Psoas muscle (tissue), 8 donors: Measurements from ENCODE around the gene ATXN3L. TPM values are rescaled to one million over a fixed set of nuclear protein-coding genes. Genes with fewer than 3 reads are reported as not detected.
A peak's percentile ranks its signal among the peaks of the same experiment; 100 is the strongest.

Experiments used
- ATAC-seq, 4 donors: fragments of 200-7000 bp; cut with Tn5 transposase; one replicate each; pipeline ENCODE4 v1.9.1; 2020; ENCODE audit warnings: moderate library complexity in 3 of 4, mild to moderate bottlenecking in 2 of 4
- DNase-seq, 2 donors: peaks; one replicate each; pipeline ENCODE4 v3.0.0-alpha.2; 2020
- H3K27ac ChIP-seq: fragments of 200-600 bp; one replicate; pipeline ENCODE4 v1.8.0; 2022
- H3K27me3 ChIP-seq, 3 donors: fragments of 200-600 bp in 1 of 3; one replicate each; pipeline versions ENCODE4 v1.6.1 to v1.8.0; 2013 to 2022; ENCODE audit warnings: low read length in 2 of 3, mild to moderate bottlenecking in 2 of 3, moderate library complexity in 1 of 3; ENCODE audit not compliant: insufficient read depth in 3 of 3
- H3K36me3 ChIP-seq, 2 donors: fragments of 200-600 bp in 1 of 2; one replicate each; pipeline versions ENCODE4 v1.6.1 to v1.8.0; 2013 to 2022; ENCODE audit warnings: low read depth in 1 of 2, mild to moderate bottlenecking in 1 of 2, moderate library complexity in 1 of 2; ENCODE audit not compliant: insufficient read depth in 1 of 2
- H3K4me1 ChIP-seq: fragments of 200-600 bp; one replicate; pipeline ENCODE4 v1.8.0; 2022
- H3K4me3 ChIP-seq: fragments of 200-600 bp; one replicate; pipeline ENCODE4 v1.8.0; 2022; ENCODE audit warnings: mild to moderate bottlenecking
- H3K9me3 ChIP-seq: fragments of 200-600 bp; one replicate; pipeline ENCODE4 v1.8.0; 2022
- CTCF ChIP-seq: fragments of 200-600 bp; IDR thresholded peaks from one replicate; pipeline ENCODE4 v1.8.0; 2022; ENCODE audit warnings: antibody characterized with exemption
- WGBS, 3 donors: extraction: QIAGEN DNeasy Blood & Tissue Kit; methylation state at CpG; one replicate each; pipeline versions ENCODE4 v1.1.6 to v1.1.7; 2013; 5-methylcytosine and 5-hydroxymethylcytosine counted together
- intact Hi-C, 2 donors: fragments of 100-400 bp; cut with DNase I; formaldehyde crosslinking; loops; one replicate each; pipeline versions ENCODE4 v1.11.0 to v1.14.2; 2022
- polyA plus RNA-seq, 3 donors: library from polyadenylated mRNA; stranded (reverse); fragments of 200-250 nt; gene quantifications; one replicate each; pipeline ENCODE4 v1.2.3, GENCODE V29; 2013
- total RNA-seq, 4 donors: library from RNA; stranded (reverse); fragmentation: NEBNext Ultra II Directional in 2 of 4; extraction: Animal tissue kit (Norgen Biotek cat#: 25700) in 2 of 4; gene quantifications; one replicate each; pipeline versions ENCODE4 v1.2.1 to v1.2.4, GENCODE V29; 2021 to 2023
- donor health status: healthy with polysubstance abuse.
- donor health status: DM: no; HTN: no; CAD: no; lungs with moderate emphysema.
- donor health status: Bipolar disorder and iron deficiency.
- donor health status: healthy.
- donor health status: DM: yes; HTN: yes; CAD: no.
- donor health status: DM: no; HTN: no; CAD: no.
- donor health status: DM: no; HTN: no; CAD: no.
- donor health status: DM: yes; HTN: yes; CAD: no.

The ATXN3L gene
- total and polyA plus RNA-seq, 7 donors = not detected

GRCh38 chrX:13365161-13365560, 45.3 kb upstream of the ATXN3L start:
- no peaks in the 10 kb centered on the region for H3K36me3 ChIP-seq
- no peaks in the 10 kb centered on the region for H3K9me3 ChIP-seq
- intact Hi-C loops = no loop called here
- TF ChIP-seq CTCF = no peak
- H3K4me1 ChIP-seq = no peaks in the 10 kb centered on the region
- 82 to 99% (median 97%) methylated on average over 5 of the region's 5 CpGs for WGBS, 3 donors
- no peak for ATAC-seq
- no peak overlapping the region for H3K27ac ChIP-seq
- no peak overlapping the region for H3K4me3 ChIP-seq
- DNase-seq = no peak
- H3K27me3 ChIP-seq = no peaks in the 10 kb centered on the region

GRCh38 chrX:13364230-13364857, 44.5 kb upstream of the ATXN3L start:
- H3K9me3 ChIP-seq = no peaks in the 10 kb centered on the region
- intact Hi-C loops = no loop called here

GRCh38 chrX:13360146-13360545, 40.3 kb upstream of the ATXN3L start:
- no peaks in the 10 kb centered on the region for H3K27me3 ChIP-seq
- no peaks in the 10 kb centered on the region for H3K9me3 ChIP-seq
- H3K4me3 ChIP-seq = no peak overlapping the region
- no peak for TF ChIP-seq CTCF
- ATAC-seq (peak; percentile 68 to 99 (median 92)), DNase-seq (peak in 1 of 2 donors; percentile 47)
- no peaks in the 10 kb centered on the region for H3K4me1 ChIP-seq
- 14 to 21% (median 17%) methylated on average over 1 of the region's 1 CpG for whole genome bisulfite sequencing, 3 donors
- intact Hi-C loops = no loop called here
- no peaks in the 10 kb centered on the region for H3K36me3 ChIP-seq
- H3K27ac ChIP-seq = no peak overlapping the region

More at GRCh38 chrX:13364230-13364857, 44.5 kb upstream of the ATXN3L start:
- Histone ChIP-seq H3K27me3 (no peaks in the 10 kb centered on the region), H3K4me3 (no peak overlapping the region), H3K36me3 (no peaks in the 10 kb centered on the region), H3K27ac (no peak overlapping the region), H3K4me1 (no peaks in the 10 kb centered on the region)
- TF ChIP-seq CTCF = no peak
- ATAC-seq (no peak), DNase-seq (no peak)
- WGBS, 3 donors = 33 to 38% (median 33%) methylated on average over 4 of the region's 4 CpGs

GRCh38 chrX:13357925-13358324, 38.1 kb upstream of the ATXN3L start:
- H3K9me3 ChIP-seq = no peaks in the 10 kb centered on the region
- ATAC-seq = no peak
- H3K27ac ChIP-seq = no peak overlapping the region
- H3K27me3 ChIP-seq = no peaks in the 10 kb centered on the region
- no peak overlapping the region for H3K4me3 ChIP-seq
- no peak for DNase-seq
- H3K4me1 ChIP-seq = no peaks in the 10 kb centered on the region
- intact Hi-C loops = no loop called here
- 36 to 49% (median 39%) methylated on average over 1 of the region's 1 CpG for WGBS, 3 donors
- no peaks in the 10 kb centered on the region for H3K36me3 ChIP-seq
- TF ChIP-seq CTCF = no peak

- Histone ChIP-seq H3K9me3 (no peaks in the 10 kb centered on the region), H3K27ac (no peak overlapping the region), H3K4me1 (no peaks in the 10 kb centered on the region), H3K4me3 (no peak overlapping the region), H3K27me3 (peaks cover 0 to 4% (median 0%) of the 10 kb centered on the region in 3 donors), H3K36me3 (no peaks in the 10 kb centered on the region)
- intact Hi-C loops = no loop called here
- 66 to 88% (median 88%) methylated on average over 2 of the region's 2 CpGs for WGBS, 3 donors
- DNase-seq (no peak), ATAC-seq (no peak)
- no peak for TF ChIP-seq CTCF
These were observed 26.8 kb upstream of the ATXN3L start for GRCh38 chrX:13346646-13347045.
